HG03442 (cell line): Measurements from ENCODE around the gene ZMYND8.

Experiments used
- ATAC-seq: cut with Tn5 transposase; IDR thresholded peaks from one replicate; pipeline ENCODE4 v1.9.1; 2021; ENCODE audit warnings: mild to moderate bottlenecking, moderate library complexity; ENCODE audit not compliant: unreplicated experiment

Gene ZMYND8

DNA sequence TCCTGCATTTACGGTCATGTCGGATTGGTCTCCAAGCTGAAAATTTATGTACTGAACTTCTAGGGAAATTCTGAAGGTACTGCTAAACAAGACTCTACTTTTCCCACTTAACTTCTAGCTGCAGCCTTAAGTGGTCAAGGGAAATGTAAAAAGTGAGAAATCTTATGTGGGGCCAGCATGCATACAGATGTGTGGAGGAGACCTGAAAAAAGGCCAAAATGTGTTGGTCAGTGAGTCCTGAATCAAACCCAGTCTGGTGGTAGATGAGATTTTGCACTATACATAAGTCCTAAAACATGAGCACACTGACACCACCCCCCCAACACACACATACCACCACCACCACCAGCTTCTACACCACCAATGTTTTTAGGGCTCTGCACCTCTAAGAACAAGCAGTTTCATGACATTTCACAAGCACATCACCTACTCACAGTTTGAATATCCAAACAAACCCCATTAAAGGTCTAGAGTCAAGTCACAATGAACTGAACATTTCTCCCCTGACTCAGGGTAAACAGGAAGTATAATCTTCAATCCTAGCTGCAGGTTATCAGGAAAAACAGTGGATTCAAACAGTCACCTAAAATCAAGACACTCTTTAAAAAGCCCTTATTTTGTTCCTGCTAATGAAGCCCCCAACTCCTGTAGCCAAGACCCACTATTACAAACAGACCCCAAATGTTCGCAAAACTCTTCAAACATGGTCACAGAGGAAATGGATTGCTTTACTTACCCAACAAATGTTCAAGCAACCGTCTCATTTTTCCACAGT, 1.6 kb downstream of the ZMYND8 start:
- ATAC-seq, result no peak

GRCh38 chr20:47354464-47354713, 2.1 kb downstream of the ZMYND8 start:
- no peak for ATAC-seq

DNA sequence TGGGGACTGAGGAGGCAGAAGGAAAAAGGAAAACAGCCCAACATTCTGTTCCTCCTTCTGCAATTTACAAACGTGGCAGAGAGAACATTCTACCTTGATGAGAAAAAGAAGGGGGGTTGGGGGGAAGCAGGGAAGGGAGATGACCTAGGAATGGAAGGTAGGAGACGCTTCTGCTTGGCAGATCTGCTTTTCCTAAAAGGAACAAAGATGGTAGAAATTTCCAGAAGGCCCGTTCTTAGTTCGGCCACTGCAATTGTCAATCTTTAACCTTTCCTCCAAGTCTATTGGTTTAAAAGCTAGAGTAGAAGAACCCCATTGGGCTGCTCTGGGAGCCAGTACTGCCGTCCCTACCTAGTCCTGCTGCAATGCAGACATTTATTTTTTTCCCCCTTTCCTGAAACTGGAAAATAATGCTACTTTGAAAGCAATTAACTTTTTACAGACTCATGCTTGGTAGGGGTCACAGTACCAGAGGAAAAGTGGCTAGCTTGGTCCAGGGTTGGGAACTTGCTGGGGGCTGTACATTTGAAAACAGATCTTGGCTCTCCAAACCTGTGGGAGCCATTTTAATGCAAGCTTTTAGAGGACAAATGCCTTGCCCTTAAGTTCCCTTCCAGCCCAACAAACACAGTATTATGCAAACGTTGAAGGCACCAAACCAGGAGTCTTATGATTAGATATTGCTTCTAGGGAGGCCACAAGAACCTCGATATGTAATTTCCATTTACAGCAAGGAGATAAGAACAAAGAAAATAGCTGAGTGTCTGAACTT, 2.6 kb downstream of the ZMYND8 start:
- ATAC-seq, result no peak

GRCh38 chr20:47353239-47353691, 3.2 kb downstream of the ZMYND8 start:
- no peak for ATAC-seq

DNA sequence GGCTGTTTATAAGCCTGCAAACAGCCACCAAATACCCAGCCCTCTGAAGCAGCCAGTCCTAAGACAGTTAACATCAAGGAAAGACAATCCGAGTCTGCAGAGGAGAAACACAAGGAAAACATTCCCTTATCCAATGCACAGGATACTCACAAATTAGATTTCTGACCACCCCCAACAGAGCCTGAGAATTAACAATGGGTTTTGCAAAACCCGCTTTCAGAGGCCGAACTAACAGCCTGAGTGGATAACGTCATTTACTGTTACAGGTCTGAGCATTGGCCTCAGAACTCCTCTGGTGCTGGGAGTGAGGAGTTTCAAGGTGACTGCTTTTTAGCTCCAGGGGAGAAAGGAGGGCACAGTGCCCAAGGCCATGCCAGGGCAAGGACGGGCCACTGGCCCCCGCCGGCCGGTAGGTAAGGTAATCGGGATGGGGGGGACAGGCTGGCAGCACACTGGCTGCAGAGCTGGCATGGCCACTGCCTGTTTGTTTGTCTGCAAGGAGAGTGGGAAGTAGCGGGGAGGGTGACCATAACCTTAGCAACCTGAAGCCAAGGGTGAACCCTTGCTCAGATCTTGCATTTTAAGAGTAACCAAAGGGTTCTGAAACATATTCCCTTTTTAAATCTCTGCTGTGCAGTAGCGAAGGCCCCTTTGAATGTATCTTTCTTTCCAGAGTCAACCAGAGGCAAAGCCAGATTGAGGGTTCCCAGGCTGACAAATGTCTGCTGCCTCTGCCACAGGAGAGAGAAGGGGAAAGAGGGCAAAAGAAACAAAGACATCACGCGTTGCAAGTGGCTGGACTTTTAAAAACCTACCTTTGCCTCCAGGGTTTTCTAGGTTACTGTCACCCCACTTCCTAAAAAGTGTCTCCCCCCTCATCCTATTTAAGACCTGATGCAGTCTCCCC, 3.9 kb downstream of the ZMYND8 start:
- ATAC-seq, result no peak

- no peak for ATAC-seq
Observed at GRCh38 chr20:47351643-47352331, 4.7 kb downstream of the ZMYND8 start.

- ATAC-seq, result no peak
Observed at GRCh38 chr20:47350691-47351545, 5.6 kb downstream of the ZMYND8 start.

- no peak for ATAC-seq
Observed at GRCh38 chr20:47350181-47350550, 6.3 kb downstream of the ZMYND8 start.

DNA sequence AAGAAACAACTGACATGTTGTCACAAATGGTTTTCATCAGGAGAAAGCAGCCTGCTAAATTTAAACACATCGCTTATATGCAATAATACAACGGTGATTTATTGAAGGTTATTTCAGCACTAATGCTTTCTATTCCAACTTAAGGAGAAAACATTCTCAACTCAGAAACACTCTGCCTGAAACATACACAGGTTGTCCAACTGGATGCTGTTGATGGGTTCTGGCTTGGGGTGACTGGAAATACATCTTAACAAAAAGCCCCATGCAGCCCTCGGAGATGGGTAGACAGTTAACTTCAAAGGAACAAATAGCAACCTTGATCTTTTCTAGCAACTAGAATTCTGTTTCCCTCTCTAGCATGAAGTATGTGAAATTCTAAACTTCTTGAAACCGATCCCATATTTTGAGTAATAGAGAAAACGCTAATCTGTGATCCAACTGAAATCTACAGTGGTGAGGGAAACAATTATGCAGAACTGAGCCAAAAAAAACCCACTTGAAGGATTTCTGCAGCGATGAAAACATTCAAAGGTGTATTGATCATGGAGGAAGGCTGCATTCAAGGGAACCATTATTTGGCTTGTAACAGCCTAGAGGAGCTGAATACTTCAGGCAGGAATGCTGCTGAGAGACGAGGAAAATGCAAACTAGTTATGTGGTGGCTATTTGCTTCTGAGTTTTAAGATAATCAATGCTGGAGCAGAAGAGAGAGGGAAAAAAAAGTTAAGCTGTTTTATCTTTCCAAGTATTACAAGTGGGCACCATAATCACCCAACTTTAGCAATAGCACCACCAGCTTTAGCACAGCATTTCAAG, 6.9 kb downstream of the ZMYND8 start:
- no peak for ATAC-seq

GRCh38 chr20:47348539-47349142, 7.9 kb downstream of the ZMYND8 start:
- no peak for ATAC-seq

- ATAC-seq, result no peak
Observed at GRCh38 chr20:47347661-47348435, 8.7 kb downstream of the ZMYND8 start.

- ATAC-seq, result no peak
Observed at GRCh38 chr20:47346172-47346571, 10.3 kb downstream of the ZMYND8 start.

DNA sequence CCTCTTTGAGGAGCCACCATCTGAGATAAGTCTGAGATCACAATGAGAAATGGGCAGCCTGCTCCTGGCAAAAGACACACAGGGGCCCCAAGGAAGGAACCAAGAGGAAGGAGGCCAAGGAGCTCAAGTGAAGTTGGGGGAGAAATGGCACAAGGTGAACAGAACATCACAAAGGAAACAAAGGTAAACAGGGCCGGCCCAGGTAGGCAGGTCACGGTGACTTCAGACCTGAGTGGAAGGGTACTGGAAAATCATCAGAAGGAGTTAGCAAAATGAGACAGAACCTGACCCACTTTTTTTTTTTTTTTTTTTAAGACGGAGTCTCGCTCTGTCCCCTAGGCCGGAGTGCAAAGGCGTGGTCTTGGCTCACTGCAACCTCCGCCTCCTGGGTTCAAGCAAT, 11.3 kb downstream of the ZMYND8 start:
- no peak for ATAC-seq

GRCh38 chr20:47343007-47343472, 13.5 kb downstream of the ZMYND8 start:
- ATAC-seq, result no peak

- ATAC-seq, result no peak
Observed at GRCh38 chr20:47338131-47338628, 18.3 kb downstream of the ZMYND8 start.

DNA sequence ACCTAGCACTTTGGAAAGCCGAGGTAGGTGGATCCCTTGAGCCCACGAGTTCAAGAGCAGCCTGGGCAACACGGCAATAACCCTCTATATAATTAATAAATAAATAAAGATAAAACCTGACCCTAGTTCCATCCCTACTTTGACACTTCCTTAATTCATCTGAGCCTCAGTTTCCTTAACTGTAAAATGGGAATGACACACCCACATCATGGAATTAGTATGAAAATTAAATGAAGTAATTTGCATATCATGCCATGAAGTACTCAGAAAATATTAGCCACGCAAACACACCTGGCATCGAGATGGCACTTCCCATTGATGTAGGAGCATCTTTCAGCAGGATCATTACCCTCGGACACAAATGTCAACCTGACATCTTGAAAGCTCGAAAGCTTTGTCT, 19.1 kb downstream of the ZMYND8 start:
- no peak for ATAC-seq

GRCh38 chr20:47336129-47336754, 20.3 kb downstream of the ZMYND8 start:
- ATAC-seq, result no peak
